HepG2 (cell line): ENCODE data around the gene CSRP3.

Experiments used
- NR2C2 ChIP-seq: sonication (generic); formaldehyde crosslinking; IDR thresholded peaks from 2 replicates; pipeline ENCODE4 v1.4.0; 2020; ENCODE audit warnings: missing genetic modification reagents, mild to moderate bottlenecking, moderate library complexity, borderline replicate concordance
- TF ChIP-seq, protein P1 (sequence below): sonication (generic); formaldehyde crosslinking; IDR thresholded peaks from 2 replicates; pipeline ENCODE4 v1.8.0; 2022; ENCODE audit warnings: mild to moderate bottlenecking, missing genetic modification reagents; ENCODE audit not compliant: insufficient replicate concordance

- TF ChIP-seq, protein P1, sequence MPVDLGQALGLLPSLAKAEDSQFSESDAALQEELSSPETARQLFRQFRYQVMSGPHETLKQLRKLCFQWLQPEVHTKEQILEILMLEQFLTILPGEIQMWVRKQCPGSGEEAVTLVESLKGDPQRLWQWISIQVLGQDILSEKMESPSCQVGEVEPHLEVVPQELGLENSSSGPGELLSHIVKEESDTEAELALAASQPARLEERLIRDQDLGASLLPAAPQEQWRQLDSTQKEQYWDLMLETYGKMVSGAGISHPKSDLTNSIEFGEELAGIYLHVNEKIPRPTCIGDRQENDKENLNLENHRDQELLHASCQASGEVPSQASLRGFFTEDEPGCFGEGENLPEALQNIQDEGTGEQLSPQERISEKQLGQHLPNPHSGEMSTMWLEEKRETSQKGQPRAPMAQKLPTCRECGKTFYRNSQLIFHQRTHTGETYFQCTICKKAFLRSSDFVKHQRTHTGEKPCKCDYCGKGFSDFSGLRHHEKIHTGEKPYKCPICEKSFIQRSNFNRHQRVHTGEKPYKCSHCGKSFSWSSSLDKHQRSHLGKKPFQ: no peak
- no peak for TF ChIP-seq NR2C2
Measured at GRCh38 chr11:19216021-19216420, 14.2 kb upstream of the CSRP3 start.
